Forelimb muscle (tissue), 1 donor: Measurements from ENCODE around the gene NFATC3. TPM values are rescaled to one million over a fixed set of nuclear protein-coding genes. Genes with fewer than 3 reads are reported as not detected.

Experiments
- DNase-seq: peaks from one replicate; pipeline ENCODE4 v3.0.0-alpha.2; 2013; ENCODE audit warnings: low read depth
- polyA plus RNA-seq: library from polyadenylated mRNA; unstranded; fragments of 120-200 nt; gene quantifications from one replicate; pipeline ENCODE4 v1.2.1, GENCODE V29; 2013; ENCODE audit not compliant: insufficient read length

Gene NFATC3
- polyA plus RNA-seq, 1 donor, result 27.6 TPM

GRCh38 chr16:68072038-68072695 is 13.0 kb upstream of the NFATC3 start:
- DNase-seq, result no peak

- no peak for DNase-seq
These were observed 11.0 kb upstream of the NFATC3 start for GRCh38 chr16:68073902-68074760.

GRCh38 chr16:68074850-68075555 is 10.2 kb upstream of the NFATC3 start:
- DNase-seq, result no peak

- no peak for DNase-seq
These were observed 9.2 kb upstream of the NFATC3 start for GRCh38 chr16:68075980-68076379.

- no peak for DNase-seq
These were observed 8.6 kb upstream of the NFATC3 start for GRCh38 chr16:68076560-68076959.

- DNase-seq, result no peak
These were observed 7.1 kb upstream of the NFATC3 start for GRCh38 chr16:68077866-68078700.

GRCh38 chr16:68078701-68079375 is 6.3 kb upstream of the NFATC3 start:
- no peak for DNase-seq

GRCh38 chr16:68079376-68079625 is 5.9 kb upstream of the NFATC3 start:
- no peak for DNase-seq

GRCh38 chr16:68079626-68080344 is 5.4 kb upstream of the NFATC3 start:
- DNase-seq, result no peak

- no peak for DNase-seq
These were observed 3.1 kb upstream of the NFATC3 start for GRCh38 chr16:68081861-68082628.

- no peak for DNase-seq
These were observed 2.4 kb upstream of the NFATC3 start for GRCh38 chr16:68082629-68083238.

GRCh38 chr16:68083239-68083781 is 1.9 kb upstream of the NFATC3 start:
- DNase-seq, result no peak

GRCh38 chr16:68083861-68084503 is 1.2 kb upstream of the NFATC3 start:
- DNase-seq, result no peak

- DNase-seq, result peak; percentile 72
These were observed 489 bp upstream of the NFATC3 start for GRCh38 chr16:68084504-68085258.

GRCh38 chr16:68086336-68086841 is 1.2 kb downstream of the NFATC3 start:
- DNase-seq, result no peak

- no peak for DNase-seq
These were observed 1.7 kb downstream of the NFATC3 start for GRCh38 chr16:68086860-68087268.

- DNase-seq, result no peak
These were observed 2.5 kb downstream of the NFATC3 start for GRCh38 chr16:68087688-68088087.
